A549 (cell line): ENCODE data around the gene ITGB1BP2. TPM values are rescaled to one million over a fixed set of nuclear protein-coding genes. Genes with fewer than 3 reads are reported as not detected.

Experiments used
- ATAC-seq, 2 experiments: fragments of 200-7000 bp in 1 of 2; fragments of >200 bp in 1 of 2; cut with Nextera tagmentation in 1 of 2; cut with Tn5 transposase in 1 of 2; 3 replicates each; pipeline versions ENCODE4 v1.8.0 to v1.9.1; 2018 to 2020; ENCODE audit warnings: mild to moderate bottlenecking in 1 of 2, moderate library complexity in 1 of 2
- CTCF ChIA-PET: fragments of 300-600 bp; sonication (Branson Sonifier 250); formaldehyde crosslinking; extraction: SDS; loops from one replicate; lab custom pipeline; 2021; ENCODE audit warnings: antibody characterized with exemption, inconsistent platforms; lab: Yijun Ruan, JAX
- POLR2A ChIA-PET: fragments of 350-600 bp; formaldehyde crosslinking; extraction: SDS; loops from one replicate; lab custom pipeline; 2021; ENCODE audit warnings: antibody characterized with exemption, inconsistent platforms; lab: Yijun Ruan, JAX
- DNase-seq, 2 experiments: peaks; one replicate each; pipeline versions ENCODE4 v3.0.0 to v3.0.0-alpha.2; 2011 to 2016; ENCODE audit warnings: low read depth in 1 of 2, low spot score in 1 of 2
- FAIRE-seq: peaks from 2 replicates; lab custom pipeline; 2011; peaks lifted over from hg19 to GRCh38; lab: Jason Lieb, UNC
- H3K27ac ChIP-seq, 2 experiments: fragments of >200 bp; sonication (Bioruptor Twin); formaldehyde crosslinking; 3 replicates each; pipeline ENCODE4 v1.5.1; 2016 to 2017
- H3K4me1 ChIP-seq: fragments of >200 bp; sonication (Bioruptor Twin); formaldehyde crosslinking; 3 replicates; pipeline ENCODE4 v1.6.1; 2016
- H3K4me2 ChIP-seq: fragments of >200 bp; sonication (Bioruptor Twin); formaldehyde crosslinking; 3 replicates; pipeline ENCODE4 v1.6.1; 2016
- H3K4me3 ChIP-seq: fragments of >200 bp; sonication (Bioruptor Twin); formaldehyde crosslinking; 3 replicates; pipeline ENCODE4 v1.5.1; 2016
- H3K9me3 ChIP-seq: fragments of >200 bp; sonication (Bioruptor Twin); formaldehyde crosslinking; 3 replicates; pipeline ENCODE4 v1.6.1; 2016
- CBX8 ChIP-seq: fragments of 200-600 bp; sonication (generic); IDR thresholded peaks from 2 replicates; pipeline ENCODE4 v1.6.1; 2016
- CHD2 ChIP-seq: fragments of 150-350 bp; IDR thresholded peaks from 2 replicates; pipeline ENCODE4 v1.6.1; 2014; ENCODE audit warnings: low read length; ENCODE audit not compliant: partially characterized antibody
- CTCF ChIP-seq: fragments of >200 bp; sonication (Bioruptor Twin); formaldehyde crosslinking; IDR thresholded peaks from 3 replicates; pipeline ENCODE4 v1.5.1; 2016
- EP300 ChIP-seq, 2 experiments: fragments of >200 bp; sonication (Bioruptor Twin); formaldehyde crosslinking; IDR thresholded peaks; 2 replicates in 1 of 2; 3 replicates in 1 of 2; pipeline ENCODE4 v1.6.1; 2016 to 2017
- FOXS1 ChIP-seq: fragments of 250-450 bp; sonication (Bioruptor Pico); IDR thresholded peaks from 2 replicates; pipeline ENCODE4 v1.5.0; 2020; ENCODE audit warnings: mild to moderate bottlenecking, moderate library complexity
- GATA3 ChIP-seq: IDR thresholded peaks from 2 replicates; pipeline ENCODE4 v1.6.1; 2012; ENCODE audit warnings: borderline replicate concordance
- HEYL ChIP-seq: fragments of 250-450 bp; sonication (Bioruptor Pico); IDR thresholded peaks from 2 replicates; pipeline ENCODE4 v1.8.0; 2021; ENCODE audit warnings: mild to moderate bottlenecking, moderate library complexity
- HMGXB4 ChIP-seq: fragments of 250-450 bp; sonication (Bioruptor Pico); IDR thresholded peaks from 2 replicates; pipeline ENCODE4 v1.5.0; 2021; ENCODE audit warnings: mild to moderate bottlenecking, moderate library complexity, borderline replicate concordance
- HOXB5 ChIP-seq: fragments of 250-450 bp; sonication (Bioruptor Pico); IDR thresholded peaks from 2 replicates; pipeline ENCODE4 v1.5.0; 2020; ENCODE audit warnings: mild to moderate bottlenecking, moderate library complexity
- MAFK ChIP-seq: fragments of 450-650 bp; IDR thresholded peaks from 2 replicates; pipeline ENCODE4 v1.6.1; 2014; ENCODE audit not compliant: partially characterized antibody
- MAZ ChIP-seq: fragments of 150-350 bp; IDR thresholded peaks from 2 replicates; pipeline ENCODE4 v1.6.1; 2014; ENCODE audit warnings: antibody characterized with exemption, low read depth, low read length, borderline replicate concordance
- MYC ChIP-seq: IDR thresholded peaks from 2 replicates; pipeline ENCODE4 v1.6.1; 2012; ENCODE audit warnings: mild to moderate bottlenecking, inconsistent platforms, low read length, improper control_type of control experiment, borderline replicate concordance
- PBX3 ChIP-seq: IDR thresholded peaks from 2 replicates; pipeline ENCODE4 v1.6.1; 2012
- PHF8 ChIP-seq: fragments of 200-600 bp; sonication (generic); IDR thresholded peaks from 2 replicates; pipeline ENCODE4 v1.6.1; 2016; ENCODE audit warnings: low read depth, mild to moderate bottlenecking, antibody characterized with exemption, moderate library complexity, borderline replicate concordance
- RCOR1 ChIP-seq: fragments of 150-350 bp; IDR thresholded peaks from 2 replicates; pipeline ENCODE4 v1.6.1; 2014; ENCODE audit warnings: antibody characterized with exemption, low read length, low read depth
- RNF2 ChIP-seq: fragments of 200-600 bp; sonication (generic); IDR thresholded peaks from 2 replicates; pipeline ENCODE4 v1.6.1; 2016; ENCODE audit warnings: low read depth, mild to moderate bottlenecking, antibody characterized with exemption, moderate library complexity, borderline replicate concordance
- SREBF2 ChIP-seq: fragments of 450-650 bp; IDR thresholded peaks from 2 replicates; pipeline ENCODE4 v1.6.1; 2014; ENCODE audit warnings: mild to moderate bottlenecking, moderate library complexity
- ZC3H11A ChIP-seq: fragments of 450-650 bp; IDR thresholded peaks from 2 replicates; pipeline ENCODE4 v1.6.1; 2014; ENCODE audit warnings: antibody characterized with exemption, mild to moderate bottlenecking
- ZNF302 ChIP-seq: fragments of 250-450 bp; sonication (Bioruptor Pico); IDR thresholded peaks from 2 replicates; pipeline ENCODE4 v1.9.0; 2021; ENCODE audit warnings: inconsistent platforms, mild to moderate bottlenecking, moderate library complexity
- WGBS: methylation state at CpG from one replicate; pipeline ENCODE4 v1.1.6; 2017; ENCODE audit errors: missing lambda C conversion rate; 5-methylcytosine and 5-hydroxymethylcytosine counted together
- polyA minus RNA-seq: library from RNA; depleted of rRNA, polyadenylated mRNA; stranded (reverse); fragments of >200 nt; gene quantifications from 2 replicates; pipeline ENCODE4 v1.2.3, GENCODE V29; 2011; rRNA and poly(A)+ RNA removed
- polyA plus RNA-seq, 4 experiments: library from polyadenylated mRNA; depleted of rRNA in 3 of 4; stranded (reverse); fragments of >200 nt; fragmentation: RNase III in 1 of 4; extraction: RNeasy Plus Mini Kit Qiagen cat#74134 plus additional on column Dnase treatment in 1 of 4; gene quantifications; 2 replicates in 3 of 4; 3 replicates in 1 of 4; pipeline ENCODE4 v1.2.3, GENCODE V29; 2011 to 2017

Gene ITGB1BP2
- polyA plus RNA-seq (2011; rRNA removed) (3.1 and 3.6 TPM in 2 replicates), polyA plus RNA-seq (2017; fragmentation: RNase III; extraction: RNeasy Plus Mini Kit Qiagen cat#74134 plus additional on column Dnase treatment) (1.4 to 2.4 TPM (median 2.0 TPM) in 3 replicates), polyA minus RNA-seq (3.4 and 5.0 TPM in 2 replicates)
- polyA plus RNA-seq (2012; cell fraction: cytosol; rRNA removed): 1.7 and 1.9 TPM in 2 replicates
- 10.4 and 17.5 TPM in 2 replicates for polyA plus RNA-seq (2012; cell fraction: nucleus; rRNA removed)

GRCh38 chrX:71301195-71301924, at the start of gene ITGB1BP2:
Gene ITGB1BP2 (plus strand): TSS chrX:71301750. CDS start chrX:71301807, 57 bp downstream.
- no peak within 1 kb of the TSS for H3K27ac ChIP-seq
- DNase-seq: no peak
- no peak within 1 kb of the TSS for H3K4me3 ChIP-seq
- ATAC-seq: peak; percentile 6 to 12; a peak in 3 of 6 replicates
- WGBS: 89% methylated on average over 10 of the region's 10 CpGs
- H3K9me3 ChIP-seq: no peaks in the 10 kb centered on the region
- no peaks in the 10 kb centered on the region for H3K4me1 ChIP-seq
- ChIA-PET CTCF (interaction anchor here (1.0 kb wide), 2 partner anchors 18 to 19 kb away, joined by 3 read pairs; partner anchors contain the start of gene NONO), POLR2A (interaction anchor here (0.9 kb wide), 1 partner anchor 18 kb away, joined by 4 read pairs; the partner anchor contains the start of gene NONO)
- FAIRE-seq: no peak
- H3K4me2 ChIP-seq: no peak within 1 kb of the TSS
- TF ChIP-seq PBX3 (0 out of 2 replicates have a peak, but pooled peaks have one; percentile 5), CTCF (no peak), MAFK (no peak)

GRCh38 chrX:71252221-71252620, 49.3 kb upstream of the ITGB1BP2 start:
- DNase-seq (no peak), ATAC-seq (no peak)
- POLR2A ChIA-PET: no interaction called here
- CTCF ChIA-PET: interaction anchor here (1.1 kb wide), 1 partner anchor 12 kb away, joined by 4 read pairs; no protein-coding TSS in a partner anchor
- Histone ChIP-seq H3K4me3 (no peak overlapping the region), H3K4me1 (peaks cover 23% of the 10 kb centered on the region)
- no peak for TF ChIP-seq ZNF302
- TF ChIP-seq PBX3: no peak
- no peak for TF ChIP-seq MAZ
- TF ChIP-seq MYC: no peak
- TF ChIP-seq ZC3H11A: no peak
- no peak for TF ChIP-seq CBX8
- no peak for TF ChIP-seq HMGXB4 (CRISPR knock-in tag)
- no peak for TF ChIP-seq CHD2
- no peak for TF ChIP-seq PHF8
- no peak for TF ChIP-seq GATA3
- no peak for TF ChIP-seq RCOR1
- TF ChIP-seq HOXB5: no peak
- TF ChIP-seq HEYL: no peak
- TF ChIP-seq SREBF2: no peak
- TF ChIP-seq RNF2: no peak
- TF ChIP-seq FOXS1: no peak
- TF ChIP-seq EP300 (IDR thresholded peaks at IDR 0.05): no peak
- TF ChIP-seq, all 56 proteins: peak for 0
- no peaks in the 10 kb centered on the region for H3K9me3 ChIP-seq
- peak overlapping the region; percentile 99 for H3K4me2 ChIP-seq
- WGBS: 83% methylated on average over 2 of the region's 2 CpGs
- peak overlapping the region in 1 of 2 experiments; percentile 99; a peak in 3 of 6 replicates for H3K27ac ChIP-seq
- FAIRE-seq: no peak
